HepG2 (cell line): ENCODE measurements around the gene TECTB. TPM values are rescaled to one million over a fixed set of nuclear protein-coding genes. Genes with fewer than 3 reads are reported as not detected.

Experiments
- ATF6 ChIP-seq: sonication (generic); formaldehyde crosslinking; conservative IDR thresholded peaks from 2 replicates; pipeline ENCODE4 v1.4.0; 2020; ENCODE audit warnings: missing genetic modification reagents
- ERF ChIP-seq: IDR thresholded peaks from 2 replicates; pipeline ENCODE4 v1.6.1; 2018; ENCODE audit warnings: missing biosample characterization, missing genetic modification reagents
- FOXP4 ChIP-seq: sonication (generic); formaldehyde crosslinking; IDR thresholded peaks from 2 replicates; pipeline ENCODE4 v1.4.0; 2020; ENCODE audit warnings: missing genetic modification reagents
- HIVEP1 ChIP-seq: sonication (generic); formaldehyde crosslinking; IDR thresholded peaks from 2 replicates; pipeline ENCODE4 v1.4.0; 2020; ENCODE audit warnings: mild to moderate bottlenecking, missing genetic modification reagents
- KAT8 ChIP-seq: IDR thresholded peaks from 2 replicates; pipeline ENCODE4 v1.6.1; 2016; ENCODE audit warnings: missing genetic modification reagents, missing compliant biosample characterization
- NFYB ChIP-seq: sonication (generic); formaldehyde crosslinking; IDR thresholded peaks from 2 replicates; pipeline ENCODE4 v1.4.0; 2020; ENCODE audit warnings: missing genetic modification reagents
- RAD51 ChIP-seq: fragments of 450-650 bp; IDR thresholded peaks from 2 replicates; pipeline ENCODE4 v1.6.1; 2016; ENCODE audit warnings: borderline replicate concordance
- SNAI1 ChIP-seq: sonication (generic); formaldehyde crosslinking; IDR thresholded peaks from 2 replicates; pipeline ENCODE4 v1.5.0; 2020; ENCODE audit warnings: mild to moderate bottlenecking, missing genetic modification reagents, borderline replicate concordance
- TFDP2 ChIP-seq: sonication (generic); formaldehyde crosslinking; IDR thresholded peaks from 2 replicates; pipeline ENCODE4 v1.4.0; 2020; ENCODE audit warnings: missing genetic modification reagents
- ZNF276 ChIP-seq: sonication (generic); formaldehyde crosslinking; IDR thresholded peaks from 2 replicates; pipeline ENCODE4 v1.4.0; 2020; ENCODE audit warnings: mild to moderate bottlenecking, low read depth, missing genetic modification reagents
- ZNF292 ChIP-seq: sonication (generic); formaldehyde crosslinking; IDR thresholded peaks from 2 replicates; pipeline ENCODE4 v1.8.1; 2022; ENCODE audit warnings: mild to moderate bottlenecking, low read depth, missing genetic modification reagents, borderline replicate concordance
- ZNF75D ChIP-seq: sonication (generic); formaldehyde crosslinking; IDR thresholded peaks from 2 replicates; pipeline ENCODE4 v1.8.1; 2023; ENCODE audit warnings: missing genetic modification reagents, mild to moderate bottlenecking, borderline replicate concordance
- polyA plus RNA-seq, 8 experiments: library from polyadenylated mRNA; depleted of rRNA in 3 of 8; stranded (reverse) in 7 of 8; unstranded in 1 of 8; fragments of >200 nt; fragmentation: Illumina TruSeq in 4 of 8; extraction: Trizol in 4 of 8; gene quantifications; 2 replicates each; pipeline versions ENCODE4 v1.2.1 to v1.2.3, GENCODE V29; 2011 to 2016; ENCODE audit warnings: low read depth in 4 of 8, missing spikeins in 1 of 8, mixed read lengths in 1 of 8; ENCODE audit not compliant: insufficient read depth in 1 of 8
- total RNA-seq, 5 experiments: library from RNA; depleted of rRNA; stranded (reverse); fragments of >200 nt; fragmentation: Illumina TruSeq; extraction: Trizol; gene quantifications; 2 replicates each; pipeline ENCODE4 v1.2.3, GENCODE V29; 2016; ENCODE audit warnings: low read depth in 1 of 5
- TF ChIP-seq, protein P1 (sequence below): sonication (generic); formaldehyde crosslinking; IDR thresholded peaks from 2 replicates; pipeline ENCODE4 v1.9.0; 2021; ENCODE audit warnings: missing genetic modification reagents, borderline replicate concordance
- TF ChIP-seq, protein P2 (sequence below): sonication (generic); formaldehyde crosslinking; IDR thresholded peaks from 2 replicates; pipeline ENCODE4 v1.5.0; 2020; ENCODE audit warnings: mild to moderate bottlenecking, low read depth, missing genetic modification reagents, borderline replicate concordance
- TF ChIP-seq, protein P3 (sequence below): IDR thresholded peaks from 2 replicates; pipeline ENCODE4 v1.4.0; 2020; ENCODE audit warnings: mild to moderate bottlenecking, missing genetic modification reagents

Gene TECTB
- total and polyA plus RNA-seq, 2 of the 13 experiments (the other 11 are each of a cell fraction or from before 2014, with no cell fraction given): 0.78 to 1.8 TPM

DNA sequence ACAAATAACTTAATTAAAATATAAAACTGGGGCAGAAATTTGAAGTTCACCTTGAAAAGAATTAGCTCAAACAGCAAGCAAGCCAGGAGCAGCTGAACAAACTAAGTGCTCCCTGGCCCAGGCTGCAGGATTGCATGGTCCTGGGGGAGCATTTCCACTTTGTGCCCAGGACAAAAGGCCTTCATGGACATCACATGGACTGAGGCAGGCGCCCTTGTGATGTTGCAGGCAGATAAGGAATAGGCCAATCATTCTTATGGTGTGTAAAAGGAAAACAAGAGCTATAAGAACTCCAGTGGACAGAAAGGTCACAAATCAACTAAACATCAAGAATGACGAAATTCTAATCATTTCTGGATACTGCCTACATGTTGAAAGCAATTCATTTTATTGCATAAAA, 17.5 kb upstream of the TECTB start (continued):
- TF ChIP-seq ZNF75D (no peak), ERF (CRISPR knock-in tag) (peak; percentile 77), SNAI1 (CRISPR knock-in tag) (no peak), HIVEP1 (CRISPR knock-in tag) (no peak), RAD51 (no peak), ZNF276 (CRISPR knock-in tag) (no peak), FOXP4 (CRISPR knock-in tag) (peak; percentile 58; the same call in 1 of the 2 replicates), ZNF292 (CRISPR knock-in tag) (no peak), KAT8 (peak; percentile 26; the same call in 1 of the 2 replicates), ATF6 (CRISPR knock-in tag) (no peak), TFDP2 (CRISPR knock-in tag) (no peak), NFYB (CRISPR knock-in tag) (no peak; the same call in 1 of the 2 replicates)
- TF ChIP-seq, protein P1, sequence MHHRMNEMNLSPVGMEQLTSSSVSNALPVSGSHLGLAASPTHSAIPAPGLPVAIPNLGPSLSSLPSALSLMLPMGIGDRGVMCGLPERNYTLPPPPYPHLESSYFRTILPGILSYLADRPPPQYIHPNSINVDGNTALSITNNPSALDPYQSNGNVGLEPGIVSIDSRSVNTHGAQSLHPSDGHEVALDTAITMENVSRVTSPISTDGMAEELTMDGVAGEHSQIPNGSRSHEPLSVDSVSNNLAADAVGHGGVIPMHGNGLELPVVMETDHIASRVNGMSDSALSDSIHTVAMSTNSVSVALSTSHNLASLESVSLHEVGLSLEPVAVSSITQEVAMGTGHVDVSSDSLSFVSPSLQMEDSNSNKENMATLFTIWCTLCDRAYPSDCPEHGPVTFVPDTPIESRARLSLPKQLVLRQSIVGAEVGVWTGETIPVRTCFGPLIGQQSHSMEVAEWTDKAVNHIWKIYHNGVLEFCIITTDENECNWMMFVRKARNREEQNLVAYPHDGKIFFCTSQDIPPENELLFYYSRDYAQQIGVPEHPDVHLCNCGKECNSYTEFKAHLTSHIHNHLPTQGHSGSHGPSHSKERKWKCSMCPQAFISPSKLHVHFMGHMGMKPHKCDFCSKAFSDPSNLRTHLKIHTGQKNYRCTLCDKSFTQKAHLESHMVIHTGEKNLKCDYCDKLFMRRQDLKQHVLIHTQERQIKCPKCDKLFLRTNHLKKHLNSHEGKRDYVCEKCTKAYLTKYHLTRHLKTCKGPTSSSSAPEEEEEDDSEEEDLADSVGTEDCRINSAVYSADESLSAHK (CRISPR knock-in tag): no peak
- TF ChIP-seq, protein P2, sequence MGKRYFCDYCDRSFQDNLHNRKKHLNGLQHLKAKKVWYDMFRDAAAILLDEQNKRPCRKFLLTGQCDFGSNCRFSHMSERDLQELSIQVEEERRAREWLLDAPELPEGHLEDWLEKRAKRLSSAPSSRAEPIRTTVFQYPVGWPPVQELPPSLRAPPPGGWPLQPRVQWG (CRISPR knock-in tag): no peak
- TF ChIP-seq, protein P3, sequence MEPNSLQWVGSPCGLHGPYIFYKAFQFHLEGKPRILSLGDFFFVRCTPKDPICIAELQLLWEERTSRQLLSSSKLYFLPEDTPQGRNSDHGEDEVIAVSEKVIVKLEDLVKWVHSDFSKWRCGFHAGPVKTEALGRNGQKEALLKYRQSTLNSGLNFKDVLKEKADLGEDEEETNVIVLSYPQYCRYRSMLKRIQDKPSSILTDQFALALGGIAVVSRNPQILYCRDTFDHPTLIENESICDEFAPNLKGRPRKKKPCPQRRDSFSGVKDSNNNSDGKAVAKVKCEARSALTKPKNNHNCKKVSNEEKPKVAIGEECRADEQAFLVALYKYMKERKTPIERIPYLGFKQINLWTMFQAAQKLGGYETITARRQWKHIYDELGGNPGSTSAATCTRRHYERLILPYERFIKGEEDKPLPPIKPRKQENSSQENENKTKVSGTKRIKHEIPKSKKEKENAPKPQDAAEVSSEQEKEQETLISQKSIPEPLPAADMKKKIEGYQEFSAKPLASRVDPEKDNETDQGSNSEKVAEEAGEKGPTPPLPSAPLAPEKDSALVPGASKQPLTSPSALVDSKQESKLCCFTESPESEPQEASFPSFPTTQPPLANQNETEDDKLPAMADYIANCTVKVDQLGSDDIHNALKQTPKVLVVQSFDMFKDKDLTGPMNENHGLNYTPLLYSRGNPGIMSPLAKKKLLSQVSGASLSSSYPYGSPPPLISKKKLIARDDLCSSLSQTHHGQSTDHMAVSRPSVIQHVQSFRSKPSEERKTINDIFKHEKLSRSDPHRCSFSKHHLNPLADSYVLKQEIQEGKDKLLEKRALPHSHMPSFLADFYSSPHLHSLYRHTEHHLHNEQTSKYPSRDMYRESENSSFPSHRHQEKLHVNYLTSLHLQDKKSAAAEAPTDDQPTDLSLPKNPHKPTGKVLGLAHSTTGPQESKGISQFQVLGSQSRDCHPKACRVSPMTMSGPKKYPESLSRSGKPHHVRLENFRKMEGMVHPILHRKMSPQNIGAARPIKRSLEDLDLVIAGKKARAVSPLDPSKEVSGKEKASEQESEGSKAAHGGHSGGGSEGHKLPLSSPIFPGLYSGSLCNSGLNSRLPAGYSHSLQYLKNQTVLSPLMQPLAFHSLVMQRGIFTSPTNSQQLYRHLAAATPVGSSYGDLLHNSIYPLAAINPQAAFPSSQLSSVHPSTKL (CRISPR knock-in tag): peak; percentile 88
